UCSD-AML1 (cell line): ENCODE results near the gene ODAD4.
"Not testable (repeated sequence)": the region's sequence is repeated elsewhere in the genome, so short reads cannot be mapped to it uniquely, and the experiment has no call there.

ENCODE experiments used
- DNase-seq: peaks from one replicate; lab custom pipeline; 2025; ENCODE audit not compliant: unreplicated experiment; lab: John Stamatoyannopoulos, UW

Gene ODAD4

DNA sequence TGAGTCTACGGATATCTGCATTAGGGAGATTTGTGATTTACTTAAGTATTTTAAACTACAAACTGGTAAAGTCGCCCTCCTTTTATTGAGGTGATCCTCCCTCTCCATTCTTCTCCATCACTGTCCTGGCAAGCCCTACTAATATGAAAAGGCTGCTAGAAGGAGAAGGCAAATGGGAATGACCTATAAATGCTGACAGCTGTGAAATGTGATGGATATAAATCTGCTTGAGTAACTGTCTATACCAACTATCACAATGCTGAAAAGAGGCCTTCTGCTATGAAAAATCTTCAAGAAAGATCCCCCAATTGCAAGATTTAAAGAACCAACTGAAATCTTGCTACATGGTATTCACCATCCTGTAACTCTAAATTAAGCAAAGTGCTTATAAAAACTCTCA lies 71.3 kb downstream of the ODAD4 start:
- DNase-seq: no peak

DNA sequence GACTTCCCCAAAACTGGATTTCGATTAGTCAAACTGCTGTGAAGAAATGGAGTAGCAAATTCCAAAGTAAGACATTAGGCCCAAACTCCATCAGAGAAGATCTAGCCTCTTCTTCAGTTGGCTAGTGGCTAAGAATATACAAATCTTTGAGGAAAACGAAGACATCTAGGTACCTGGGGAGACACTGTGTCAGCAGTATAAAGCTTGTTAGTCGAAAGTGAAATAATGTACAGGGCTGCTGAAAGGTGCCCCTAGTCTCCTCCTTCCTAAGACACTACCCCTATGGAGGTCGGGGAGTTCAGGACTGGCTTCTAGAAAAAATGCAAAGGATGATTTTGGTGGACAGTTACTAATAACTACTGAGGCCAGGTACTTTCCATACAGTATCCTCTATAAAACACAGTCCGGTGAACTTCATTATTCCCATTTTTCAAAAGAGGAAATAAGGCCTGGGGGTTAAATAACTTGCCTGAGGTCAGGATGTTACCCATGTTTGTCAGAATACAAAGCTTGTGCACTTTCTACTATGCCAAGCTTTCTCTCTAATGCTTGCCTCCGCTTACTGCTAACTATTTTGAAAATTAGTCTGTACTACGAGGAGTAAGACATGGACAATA lies 71.9 kb downstream of the ODAD4 start:
- DNase-seq: no peak

DNA sequence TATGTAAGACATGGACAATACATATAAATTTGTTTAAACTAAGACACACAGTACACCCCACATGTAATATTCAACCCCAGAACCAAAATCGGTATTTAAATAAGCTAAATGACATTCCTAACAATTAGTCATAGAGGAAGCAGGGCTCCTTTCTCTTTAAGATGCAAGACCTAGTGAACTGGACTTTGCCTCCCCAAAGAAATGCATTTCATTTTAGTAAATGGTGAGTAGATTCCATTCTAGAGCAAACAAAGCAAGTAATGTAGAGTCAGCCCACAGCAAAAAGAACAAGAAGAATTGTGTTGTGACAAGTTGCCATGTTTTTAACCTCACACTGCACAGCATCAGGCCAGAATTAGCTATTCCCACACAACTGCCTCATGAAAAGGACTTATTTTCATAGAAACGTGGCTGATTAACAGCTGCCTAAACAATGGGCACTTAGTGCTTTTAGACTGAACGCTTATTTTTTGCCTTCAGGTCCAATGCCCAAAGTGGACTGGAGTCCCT lies 72.4 kb downstream of the ODAD4 start:
- no peak for DNase-seq

DNA sequence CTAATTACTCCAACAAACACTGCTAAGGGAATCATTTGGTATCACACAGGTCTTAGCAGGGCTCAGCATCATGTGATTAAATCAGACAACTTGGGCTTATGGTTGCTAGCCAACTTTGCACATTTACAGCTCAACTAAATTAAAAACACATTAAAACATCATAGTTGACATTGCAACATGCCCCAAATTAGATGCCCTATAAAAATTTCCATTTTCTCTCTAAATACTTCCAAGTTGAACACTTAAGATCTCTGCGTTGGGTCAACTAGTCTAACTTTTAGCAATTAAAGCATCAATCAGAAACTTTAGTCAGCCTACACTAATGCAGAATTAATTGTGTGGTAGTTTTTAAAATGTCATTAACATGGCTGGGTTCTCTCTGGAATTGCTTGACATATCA lies 74.7 kb downstream of the ODAD4 start:
- DNase-seq: no peak

DNA sequence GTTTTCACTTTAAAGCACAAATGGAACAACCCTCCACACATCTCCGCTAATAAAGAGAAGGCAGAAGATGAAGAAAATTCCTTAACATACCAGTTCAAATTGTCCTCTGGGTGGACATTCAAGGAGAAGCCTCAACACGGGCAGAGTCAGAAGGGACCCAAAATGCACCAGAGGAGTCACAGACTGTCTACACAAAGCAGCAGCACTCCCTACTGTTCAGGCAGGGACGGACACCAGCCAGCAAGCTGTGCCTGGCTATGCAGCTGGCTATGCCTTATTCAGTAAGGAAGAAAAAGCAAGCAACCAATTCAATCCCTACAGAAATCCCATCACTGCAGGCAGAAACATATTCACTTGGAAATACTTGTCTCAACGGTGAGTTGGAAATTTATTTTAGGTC lies 78.8 kb downstream of the ODAD4 start:
- no peak for DNase-seq

DNA sequence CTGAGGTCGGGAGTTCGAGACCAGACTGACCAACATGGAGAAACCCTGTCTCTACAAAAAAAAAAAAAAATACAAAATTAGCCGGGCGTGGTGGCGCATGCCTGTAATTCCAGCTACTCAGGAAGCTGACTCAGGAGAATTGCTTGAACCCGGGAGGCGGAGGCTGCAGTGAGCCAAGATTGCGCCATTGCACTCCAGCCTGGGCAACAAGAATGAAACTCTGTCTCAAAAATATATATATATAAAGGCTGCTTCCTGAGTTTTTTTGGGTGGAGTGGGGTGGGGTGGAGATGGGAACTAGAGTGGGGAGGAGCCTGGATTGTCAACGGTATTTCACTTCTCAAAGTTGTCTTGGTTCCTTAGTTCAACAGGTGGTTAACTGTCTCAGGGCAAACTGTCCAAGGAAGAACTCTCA lies 79.9 kb downstream of the ODAD4 start:
- peak; percentile 33 for DNase-seq

DNA sequence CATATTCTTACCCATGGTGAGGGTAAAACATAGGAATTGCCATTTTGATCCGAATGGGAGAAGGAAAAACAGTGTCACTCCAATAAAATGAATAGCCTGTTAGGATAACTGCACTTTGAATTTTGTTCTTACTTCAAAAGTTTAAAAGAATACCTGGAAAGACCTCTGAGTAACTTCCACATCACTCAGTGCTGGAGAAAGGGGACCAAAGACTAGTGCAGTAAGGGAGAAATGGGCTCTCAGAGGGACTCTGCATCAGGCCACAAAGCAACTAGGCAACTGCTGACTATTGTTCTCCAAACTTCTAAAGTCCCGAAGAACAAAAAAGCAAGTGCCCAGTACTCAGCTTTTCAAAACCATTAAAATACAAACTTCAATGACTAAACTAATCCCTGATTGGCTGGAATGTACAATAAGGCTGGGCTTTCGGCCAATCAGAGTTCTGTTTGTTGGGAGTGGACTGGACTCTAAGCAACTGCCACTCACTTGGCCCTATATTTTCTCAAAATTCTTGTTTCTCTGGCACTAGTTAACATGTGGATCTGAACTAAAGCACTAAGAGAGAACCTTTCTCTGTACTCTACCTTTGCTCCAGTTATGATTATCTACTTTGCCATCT lies 80.6 kb downstream of the ODAD4 start:
- DNase-seq: no peak

DNA sequence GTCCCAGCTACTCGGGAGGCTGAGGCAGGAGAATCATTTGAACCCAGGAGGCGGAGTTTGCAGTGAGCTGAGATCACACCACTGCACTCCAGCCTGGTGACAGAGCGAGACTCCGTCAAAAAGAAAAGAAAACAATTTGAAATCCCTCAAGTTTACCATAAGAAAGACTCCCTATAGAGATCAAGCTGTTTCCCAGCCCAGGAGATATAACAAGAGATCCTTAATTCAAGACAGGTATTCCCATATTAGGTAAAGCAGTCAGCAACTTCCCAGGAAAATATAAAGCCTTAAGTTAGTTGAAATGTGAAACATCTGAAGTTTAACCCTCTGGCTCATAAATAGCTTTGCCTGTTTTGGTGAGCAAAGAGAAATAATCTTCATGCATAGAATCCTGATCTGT lies 81.9 kb downstream of the ODAD4 start:
- DNase-seq: not testable (repeated sequence)

DNA sequence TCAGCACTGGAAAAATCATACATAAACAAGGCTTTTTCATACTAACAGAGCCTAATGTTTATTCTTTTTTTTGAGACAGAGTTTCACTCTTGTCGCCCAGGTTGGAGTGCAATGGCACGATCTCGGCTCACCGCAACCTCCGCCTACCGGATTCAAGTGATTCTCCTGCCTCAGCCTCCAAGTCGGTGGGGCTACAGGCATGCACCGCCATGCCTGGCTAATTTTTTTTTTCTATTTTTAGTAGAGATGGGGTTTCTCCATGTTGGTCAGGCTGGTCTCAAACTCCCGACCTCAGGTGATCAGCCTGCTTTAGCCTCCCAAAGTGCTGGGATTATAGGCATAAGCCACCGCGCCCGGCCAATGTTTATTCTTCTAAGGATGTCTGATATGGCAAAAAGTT lies 83.3 kb downstream of the ODAD4 start:
- DNase-seq: not testable (repeated sequence)
